ENCODE data around the gene ALPL.
"Not testable (repeated sequence)": the region's sequence is repeated elsewhere in the genome, so short reads cannot be mapped to it uniquely, and the experiment has no call there.

ALPL gene

GRCh38 chr1:21563971-21564370 lies 54.7 kb downstream of the ALPL start:
- no peak for DNase-seq

- no peak for DNase-seq
These were observed 55.4 kb downstream of the ALPL start for GRCh38 chr1:21564521-21565095.

GRCh38 chr1:21565285-21565684 lies 56.1 kb downstream of the ALPL start:
- no peak for DNase-seq

- DNase-seq: not testable (repeated sequence)
These were observed 57.1 kb downstream of the ALPL start for GRCh38 chr1:21566361-21566760.

- no peak for DNase-seq
These were observed 58.2 kb downstream of the ALPL start for GRCh38 chr1:21567241-21568005.

GRCh38 chr1:21568006-21568746 lies 59.0 kb downstream of the ALPL start:
- DNase-seq: no peak

GRCh38 chr1:21568809-21569385 lies 59.7 kb downstream of the ALPL start:
- DNase-seq: no peak

GRCh38 chr1:21569820-21570527 lies 60.8 kb downstream of the ALPL start:
- DNase-seq: no peak

- no peak for DNase-seq
These were observed 61.3 kb downstream of the ALPL start for GRCh38 chr1:21570528-21570875.

- no peak for DNase-seq
These were observed 61.7 kb downstream of the ALPL start for GRCh38 chr1:21570885-21571284.

- no peak for DNase-seq
These were observed 63.0 kb downstream of the ALPL start for GRCh38 chr1:21572221-21572620.

- DNase-seq: no peak
These were observed 63.6 kb downstream of the ALPL start for GRCh38 chr1:21572735-21573277.

GRCh38 chr1:21573475-21573874 lies 64.3 kb downstream of the ALPL start:
- DNase-seq: no peak

GRCh38 chr1:21573971-21574465 lies 64.8 kb downstream of the ALPL start:
- DNase-seq: peak; percentile 88

GRCh38 chr1:21574466-21575151 lies 65.4 kb downstream of the ALPL start:
- peak; percentile 38 for DNase-seq

- no peak for DNase-seq
These were observed 66.2 kb downstream of the ALPL start for GRCh38 chr1:21575351-21575942.

- no peak for DNase-seq
These were observed 67.0 kb downstream of the ALPL start for GRCh38 chr1:21576031-21576797.

- no peak for DNase-seq
These were observed 67.6 kb downstream of the ALPL start for GRCh38 chr1:21576798-21577187.

- no peak for DNase-seq
These were observed 68.1 kb downstream of the ALPL start for GRCh38 chr1:21577324-21577723.

GRCh38 chr1:21577933-21578332 lies 68.7 kb downstream of the ALPL start:
- DNase-seq: no peak

GRCh38 chr1:21579791-21580190 lies 70.6 kb downstream of the ALPL start:
- no peak for DNase-seq

Data from NCI-H2107 (cell line).